ENCODE measurements around the gene SORCS2. TPM values are rescaled to one million over a fixed set of nuclear protein-coding genes. Genes with fewer than 3 reads are reported as not detected.

The SORCS2 gene
- total and polyA plus RNA-seq, 2 of the 8 experiments (the other 6 are each of a cell fraction or from before 2014, with no cell fraction given), result 0.36 to 1.8 TPM

GRCh38 chr4:7473081-7473480 lies 280.7 kb downstream of the SORCS2 start (continued):
- no peak for TF ChIP-seq E2F6 (IDR thresholded peaks at IDR 0.05)
- TF ChIP-seq HDAC2 (IDR thresholded peaks at IDR 0.05; ENCODE audit: borderline replicate concordance in 1 of 2, low read depth in 2 of 2, low read length in 2 of 2), result no peak
- TF ChIP-seq GTF2F1 (IDR thresholded peaks at IDR 0.05; ENCODE audit: borderline replicate concordance, low read depth, low read length), result no peak
- no peak for TF ChIP-seq POLR2AphosphoS5 (IDR thresholded peaks at IDR 0.05; ENCODE audit: low read depth, low read length)
